ENCODE measurements around the gene SERGEF.

Gene SERGEF

GRCh38 chr11:17779861-17780594 lies 232.8 kb downstream of the SERGEF start:
- no peak for DNase-seq

GRCh38 chr11:17778956-17779860 lies 233.6 kb downstream of the SERGEF start:
- no peak for DNase-seq

- no peak for DNase-seq
These were observed 234.5 kb downstream of the SERGEF start for GRCh38 chr11:17778352-17778751.

GRCh38 chr11:17777738-17778091 lies 235.1 kb downstream of the SERGEF start:
- DNase-seq, result no peak

GRCh38 chr11:17777086-17777737 lies 235.6 kb downstream of the SERGEF start:
- DNase-seq, result no peak

GRCh38 chr11:17776212-17776875 lies 236.5 kb downstream of the SERGEF start:
- no peak for DNase-seq

- no peak for DNase-seq
These were observed 237.2 kb downstream of the SERGEF start for GRCh38 chr11:17775507-17776211.

- DNase-seq, result no peak
These were observed 237.9 kb downstream of the SERGEF start for GRCh38 chr11:17775035-17775348.

- DNase-seq, result no peak
These were observed 238.4 kb downstream of the SERGEF start for GRCh38 chr11:17774232-17775034.

- DNase-seq, result no peak
These were observed 239.2 kb downstream of the SERGEF start for GRCh38 chr11:17773674-17774073.

GRCh38 chr11:17772704-17773600 lies 239.9 kb downstream of the SERGEF start:
- DNase-seq, result no peak

GRCh38 chr11:17771841-17772401 lies 240.9 kb downstream of the SERGEF start:
- no peak for DNase-seq

GRCh38 chr11:17771415-17771814 lies 241.4 kb downstream of the SERGEF start:
- no peak for DNase-seq

GRCh38 chr11:17770917-17771316 lies 241.9 kb downstream of the SERGEF start:
- DNase-seq, result no peak

- no peak for DNase-seq
These were observed 242.7 kb downstream of the SERGEF start for GRCh38 chr11:17770048-17770652.

- no peak for DNase-seq
These were observed 243.6 kb downstream of the SERGEF start for GRCh38 chr11:17769218-17769617.

GRCh38 chr11:17768547-17768946 lies 244.3 kb downstream of the SERGEF start:
- DNase-seq, result no peak

GRCh38 chr11:17767914-17768313 lies 244.9 kb downstream of the SERGEF start:
- no peak for DNase-seq

GRCh38 chr11:17767301-17767885 lies 245.5 kb downstream of the SERGEF start:
- DNase-seq, result no peak

Data from NCI-H1694 (cell line).